CD14-positive monocyte (primary cell): ENCODE measurements around the gene ZFHX2. TPM values are rescaled to one million over a fixed set of nuclear protein-coding genes. Genes with fewer than 3 reads are reported as not detected.
A peak's percentile ranks its signal among the peaks of the same experiment; 100 is the strongest.

Experiments used
- DNase-seq, 3 donors: peaks; one replicate each; pipeline ENCODE4 v3.0.0-alpha.2; 2011 to 2022
- H2AFZ ChIP-seq: 2 replicates; pipeline ENCODE4 v1.6.0; 2012; ENCODE audit warnings: mild to moderate bottlenecking, low read depth, low read length, inconsistent platforms; ENCODE audit not compliant: insufficient read depth, poor library complexity, severe bottlenecking
- H3K27ac ChIP-seq, 2 donors: 1 replicate in 1 of 2; 2 replicates in 1 of 2; pipeline ENCODE4 v1.5.1; 2012 to 2013; ENCODE audit warnings: low read length in 2 of 2, control low read depth in 1 of 2, inconsistent platforms in 1 of 2, low read depth in 1 of 2, mild to moderate bottlenecking in 1 of 2
- H3K27me3 ChIP-seq, 2 donors: one replicate each; pipeline versions ENCODE4 v1.6.0 to v1.6.1; 2011 to 2013; ENCODE audit warnings: low read length in 2 of 2; ENCODE audit not compliant: control insufficient read depth in 2 of 2, insufficient read depth in 2 of 2
- H3K36me3 ChIP-seq, 2 donors: replicated peaks in 1 of 2; 1 replicate in 1 of 2; 2 replicates in 1 of 2; pipeline versions ENCODE4 v1.5.1 to v1.6.1; 2012 to 2013; ENCODE audit warnings: low read length in 2 of 2, control low read depth in 1 of 2, inconsistent platforms in 1 of 2, mild to moderate bottlenecking in 1 of 2; ENCODE audit not compliant: insufficient read depth in 2 of 2, control insufficient read depth in 1 of 2
- H3K4me1 ChIP-seq, 2 donors: 1 replicate in 1 of 2; 2 replicates in 1 of 2; pipeline versions ENCODE4 v1.5.1 to v1.6.1; 2012 to 2013; ENCODE audit warnings: low read length in 2 of 2, control low read depth in 1 of 2, inconsistent platforms in 1 of 2, mild to moderate bottlenecking in 1 of 2, moderate library complexity in 1 of 2; ENCODE audit not compliant: insufficient read depth in 2 of 2, control insufficient read depth in 1 of 2
- H3K4me2 ChIP-seq: replicated peaks from 2 replicates; pipeline ENCODE3; 2012; ENCODE audit warnings: low read length, moderate library complexity, mild to moderate bottlenecking; ENCODE audit not compliant: poor library complexity, severe bottlenecking; ENCODE audit errors: extremely low read depth
- H3K4me3 ChIP-seq, 3 experiments: fragments of 200-600 bp in 1 of 3; sonication (generic) in 1 of 3; replicated peaks in 1 of 3; 1 replicate in 2 of 3; 2 replicates in 1 of 3; pipeline ENCODE4 v1.5.1; 2011 to 2013; ENCODE audit warnings: low read length in 3 of 3, mild to moderate bottlenecking in 3 of 3, control low read depth in 2 of 3, low read depth in 2 of 3, inconsistent platforms in 1 of 3, moderate library complexity in 1 of 3
- H3K79me2 ChIP-seq: 2 replicates; pipeline ENCODE4 v1.6.0; 2012; ENCODE audit warnings: mild to moderate bottlenecking, control low read depth, inconsistent platforms, low read length, moderate library complexity; ENCODE audit not compliant: insufficient read depth
- H3K9ac ChIP-seq: 2 replicates; pipeline ENCODE4 v1.6.0; 2017; ENCODE audit warnings: low read length, mild to moderate bottlenecking; ENCODE audit not compliant: insufficient read depth, poor library complexity, severe bottlenecking
- H3K9me3 ChIP-seq, 2 donors: replicated peaks in 1 of 2; 1 replicate in 1 of 2; 2 replicates in 1 of 2; pipeline versions ENCODE4 v1.5.1 to v1.6.1; 2012 to 2013; ENCODE audit warnings: low read length in 2 of 2, control low read depth in 1 of 2; ENCODE audit not compliant: control insufficient read depth in 1 of 2, insufficient read depth in 1 of 2
- H4K20me1 ChIP-seq: 2 replicates; pipeline ENCODE4 v1.6.0; 2012; ENCODE audit warnings: mild to moderate bottlenecking, low read length, control low read depth, moderate library complexity; ENCODE audit not compliant: insufficient read depth
- H3K27ac Mint-ChIP-seq, 7 donors: one replicate each; pipeline ENCODE4 v1.8.0; 2020; ENCODE audit warnings: mild to moderate bottlenecking in 7 of 7, mixed read lengths in 7 of 7, moderate library complexity in 6 of 7, inconsistent platforms in 2 of 7
- H3K27me3 Mint-ChIP-seq, 3 donors: one replicate each; pipeline ENCODE4 v1.8.0; 2021 to 2022; ENCODE audit warnings: low read depth in 3 of 3, mild to moderate bottlenecking in 3 of 3, mixed read lengths in 3 of 3, moderate library complexity in 3 of 3, inconsistent platforms in 1 of 3
- H3K36me3 Mint-ChIP-seq, 2 donors: one replicate each; pipeline ENCODE4 v1.8.0; 2020; ENCODE audit warnings: mixed read lengths in 2 of 2, inconsistent platforms in 1 of 2, mild to moderate bottlenecking in 1 of 2
- H3K4me1 Mint-ChIP-seq: one replicate; pipeline ENCODE4 v1.8.0; 2020; ENCODE audit warnings: mild to moderate bottlenecking, mixed read lengths
- H3K4me3 Mint-ChIP-seq, 2 donors: one replicate each; pipeline ENCODE4 v1.8.0; 2020; ENCODE audit warnings: mild to moderate bottlenecking in 2 of 2, mixed read lengths in 2 of 2, moderate library complexity in 1 of 2
- H3K9me3 Mint-ChIP-seq, 7 donors: one replicate each; pipeline ENCODE4 v1.8.0; 2020 to 2022; ENCODE audit warnings: mixed read lengths in 7 of 7, mild to moderate bottlenecking in 6 of 7, moderate library complexity in 6 of 7, inconsistent platforms in 2 of 7
- WGBS: methylation state at CpG from one replicate; pipeline ENCODE4 v1.1.5; 2013; ENCODE audit warnings: missing lambda C conversion rate; ENCODE audit not compliant: insufficient coverage; 5-methylcytosine and 5-hydroxymethylcytosine counted together
- intact Hi-C, 2 donors: fragments of 100-400 bp; cut with micrococcal nuclease; formaldehyde crosslinking; loops; one replicate each; pipeline versions ENCODE4 v1.15.0 to v1.15.1; 2023
- polyA plus RNA-seq, 3 donors: library from polyadenylated mRNA; depleted of rRNA in 1 of 3; unstranded in 2 of 3; stranded (reverse) in 1 of 3; fragments of 300-500 nt in 2 of 3; fragments of >200 nt in 1 of 3; fragmentation: Illumina TruSeq in 2 of 3; gene quantifications; 1 replicate in 2 of 3; 2 replicates in 1 of 3; pipeline ENCODE4 v1.2.3, GENCODE V29; 2012 to 2021
- TF ChIP-seq, protein P1 (sequence below): fragments of 200-600 bp; IDR thresholded peaks from one replicate; pipeline ENCODE4 v1.8.0; 2022; ENCODE audit warnings: antibody characterized with exemption, mild to moderate bottlenecking

Gene ZFHX2
- polyA plus RNA-seq, 3 donors: 0.01 to 0.07 TPM; not detected in 1

- peak overlapping the region in 1 of 2 donors; percentile 0 for H3K4me3 Mint-ChIP-seq
- intact Hi-C loops: no loop called here
- peaks cover 0 to 8% (median 2%) of the 10 kb centered on the region in 3 donors for H3K27me3 Mint-ChIP-seq
- no peak overlapping the region for H3K4me3 ChIP-seq
- WGBS: 94% methylated on average over 6 of the region's 8 CpGs
- no peaks in the 10 kb centered on the region for H3K9me3 ChIP-seq
- no peaks in the 10 kb centered on the region for H3K27me3 ChIP-seq
- no peak overlapping the region for H3K27ac ChIP-seq
- no peaks in the 10 kb centered on the region for H3K36me3 ChIP-seq
- H3K4me1 ChIP-seq: peaks cover 16 to 18% of the 10 kb centered on the region in 2 donors
- H3K9me3 Mint-ChIP-seq: peaks cover 0 to 2% (median 0%) of the 10 kb centered on the region in 7 donors
- H2AFZ ChIP-seq: no peak overlapping the region
- no peak overlapping the region for H3K4me2 ChIP-seq
- H3K9ac ChIP-seq: no peak overlapping the region
- peaks cover 21% of the 10 kb centered on the region for H3K4me1 Mint-ChIP-seq
- no peak for DNase-seq
- TF ChIP-seq, protein P1, sequence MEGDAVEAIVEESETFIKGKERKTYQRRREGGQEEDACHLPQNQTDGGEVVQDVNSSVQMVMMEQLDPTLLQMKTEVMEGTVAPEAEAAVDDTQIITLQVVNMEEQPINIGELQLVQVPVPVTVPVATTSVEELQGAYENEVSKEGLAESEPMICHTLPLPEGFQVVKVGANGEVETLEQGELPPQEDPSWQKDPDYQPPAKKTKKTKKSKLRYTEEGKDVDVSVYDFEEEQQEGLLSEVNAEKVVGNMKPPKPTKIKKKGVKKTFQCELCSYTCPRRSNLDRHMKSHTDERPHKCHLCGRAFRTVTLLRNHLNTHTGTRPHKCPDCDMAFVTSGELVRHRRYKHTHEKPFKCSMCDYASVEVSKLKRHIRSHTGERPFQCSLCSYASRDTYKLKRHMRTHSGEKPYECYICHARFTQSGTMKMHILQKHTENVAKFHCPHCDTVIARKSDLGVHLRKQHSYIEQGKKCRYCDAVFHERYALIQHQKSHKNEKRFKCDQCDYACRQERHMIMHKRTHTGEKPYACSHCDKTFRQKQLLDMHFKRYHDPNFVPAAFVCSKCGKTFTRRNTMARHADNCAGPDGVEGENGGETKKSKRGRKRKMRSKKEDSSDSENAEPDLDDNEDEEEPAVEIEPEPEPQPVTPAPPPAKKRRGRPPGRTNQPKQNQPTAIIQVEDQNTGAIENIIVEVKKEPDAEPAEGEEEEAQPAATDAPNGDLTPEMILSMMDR: no peak
- no peaks in the 10 kb centered on the region for H3K79me2 ChIP-seq
- no peaks in the 10 kb centered on the region for H3K36me3 Mint-ChIP-seq
- no peaks in the 10 kb centered on the region for H4K20me1 ChIP-seq
- no peak overlapping the region for H3K27ac Mint-ChIP-seq
Observed at GRCh38 chr14:23525611-23526010, 26.0 kb downstream of the ZFHX2 start.

- TF ChIP-seq, protein P1: no peak
- Histone ChIP-seq H3K9me3 (no peaks in the 10 kb centered on the region), H3K4me3 (no peak overlapping the region), H3K27me3 (no peaks in the 10 kb centered on the region), H3K4me1 (peaks cover 14 to 18% of the 10 kb centered on the region in 2 donors), H3K4me2 (no peak overlapping the region), H3K79me2 (no peaks in the 10 kb centered on the region), H3K27ac (no peak overlapping the region), H4K20me1 (no peaks in the 10 kb centered on the region), H2AFZ (no peak overlapping the region), H3K9ac (no peak overlapping the region), H3K36me3 (no peaks in the 10 kb centered on the region)
- no peaks in the 10 kb centered on the region for H3K36me3 Mint-ChIP-seq
- H3K4me1 Mint-ChIP-seq: peaks cover 15% of the 10 kb centered on the region
- intact Hi-C loops: no loop called here
- whole genome bisulfite sequencing: 92% methylated on average over 14 of the region's 14 CpGs
- peaks cover 0 to 2% (median 0%) of the 10 kb centered on the region in 7 donors for H3K9me3 Mint-ChIP-seq
- H3K4me3 Mint-ChIP-seq: no peak overlapping the region
- DNase-seq: no peak
- H3K27me3 Mint-ChIP-seq: peaks cover 0 to 8% (median 2%) of the 10 kb centered on the region in 3 donors
- H3K27ac Mint-ChIP-seq: no peak overlapping the region
Observed at GRCh38 chr14:23524954-23525353, 26.6 kb downstream of the ZFHX2 start.
